Right lobe of liver (tissue), 4 donors: ENCODE results near the gene HKDC1.

Source experiments
- CTCF ChIP-seq, 4 donors: fragments of 200-600 bp in 3 of 4; fragments of 450-650 bp in 1 of 4; IDR thresholded peaks; one replicate each; pipeline versions ENCODE4 v1.5.1 to v1.8.0; 2016 to 2022; ENCODE audit warnings: antibody characterized with exemption in 4 of 4, mild to moderate bottlenecking in 2 of 4
- POLR2A ChIP-seq: fragments of 450-650 bp; IDR thresholded peaks from one replicate; pipeline ENCODE4 v1.6.1; 2017; ENCODE audit warnings: antibody characterized with exemption, mild to moderate bottlenecking
- donor health status: DM: no; HTN: no; CAD: no.
- donor health status: DM: no; HTN: no; CAD: no.
- donor health status: DM: no; HTN: yes; CAD: no.

GRCh38 chr10:69220041-69220451 lies at the start of gene HKDC1:
- TF ChIP-seq CTCF (IDR thresholded peaks at IDR 0.05) (no peak), POLR2A (peak; percentile 73)
